Measurements from ENCODE around the gene FGF14.

The FGF14 gene

GRCh38 chr13:101949681-101950080 is 452.2 kb downstream of the FGF14 start:
- no peaks in the 10 kb centered on the region for H4K20me1 ChIP-seq (ENCODE audit: control insufficient read depth, insufficient read depth, low read depth, low read length)
- no peaks in the 10 kb centered on the region for H3K79me2 ChIP-seq (ENCODE audit: control insufficient read depth, low read length)
- no peaks in the 10 kb centered on the region for H3K9me3 ChIP-seq (ENCODE audit: control insufficient read depth, insufficient read depth, low read length)
- no peaks in the 10 kb centered on the region for H3K27me3 ChIP-seq (ENCODE audit: control insufficient read depth, low read length)
- H3K27ac ChIP-seq (ENCODE audit: low read depth, low read length), result no peak overlapping the region
- H3K4me2 ChIP-seq (ENCODE audit: low read length), result no peak overlapping the region
- H3K36me3 ChIP-seq (ENCODE audit: control insufficient read depth, low read length), result no peaks in the 10 kb centered on the region
- H3K9me2 ChIP-seq (replicated peaks; ENCODE audit: control insufficient read depth, low read length), result no peaks in the 10 kb centered on the region
- no peak overlapping the region for H3K4me3 ChIP-seq (ENCODE audit: low read length)
- H3K4me1 ChIP-seq (ENCODE audit: control insufficient read depth, low read length), result peaks cover 10% of the 10 kb centered on the region
- TF ChIP-seq EZH2phosphoT487 (IDR thresholded peaks at IDR 0.05; ENCODE audit: borderline replicate concordance, low read length) (no peak), CTCF (IDR thresholded peaks at IDR 0.05; ENCODE audit: low read depth, low read length, poor library complexity, severe bottlenecking) (no peak)
- no peaks in the 10 kb centered on the region for H3F3A ChIP-seq (ENCODE audit: control insufficient read depth, insufficient read depth)

- H3K79me2 ChIP-seq (ENCODE audit: control insufficient read depth, low read length), result no peaks in the 10 kb centered on the region
- TF ChIP-seq CTCF (IDR thresholded peaks at IDR 0.05; ENCODE audit: low read depth, low read length, poor library complexity, severe bottlenecking) (no peak), EZH2phosphoT487 (IDR thresholded peaks at IDR 0.05; ENCODE audit: borderline replicate concordance, low read length) (no peak)
- no peaks in the 10 kb centered on the region for H3K9me2 ChIP-seq (replicated peaks; ENCODE audit: control insufficient read depth, low read length)
- no peaks in the 10 kb centered on the region for H3K9me3 ChIP-seq (ENCODE audit: control insufficient read depth, insufficient read depth, low read length)
- no peaks in the 10 kb centered on the region for H3K27me3 ChIP-seq (ENCODE audit: control insufficient read depth, low read length)
- no peaks in the 10 kb centered on the region for H3K36me3 ChIP-seq (ENCODE audit: control insufficient read depth, low read length)
- no peaks in the 10 kb centered on the region for H4K20me1 ChIP-seq (ENCODE audit: control insufficient read depth, insufficient read depth, low read depth, low read length)
- peaks cover 10% of the 10 kb centered on the region for H3K4me1 ChIP-seq (ENCODE audit: control insufficient read depth, low read length)
- H3F3A ChIP-seq (ENCODE audit: control insufficient read depth, insufficient read depth), result no peaks in the 10 kb centered on the region
- H3K4me2 ChIP-seq (ENCODE audit: low read length), result no peak overlapping the region
- H3K27ac ChIP-seq (ENCODE audit: low read depth, low read length), result no peak overlapping the region
- H3K4me3 ChIP-seq (ENCODE audit: low read length), result no peak overlapping the region
Measured at GRCh38 chr13:101946401-101946800, 455.4 kb downstream of the FGF14 start.

- no peak overlapping the region for H3K4me3 ChIP-seq (ENCODE audit: low read length)
- no peaks in the 10 kb centered on the region for H4K20me1 ChIP-seq (ENCODE audit: control insufficient read depth, insufficient read depth, low read depth, low read length)
- TF ChIP-seq CTCF (IDR thresholded peaks at IDR 0.05; ENCODE audit: low read depth, low read length, poor library complexity, severe bottlenecking), result no peak
- no peak for TF ChIP-seq EZH2phosphoT487 (IDR thresholded peaks at IDR 0.05; ENCODE audit: borderline replicate concordance, low read length)
- H3K9me2 ChIP-seq (replicated peaks; ENCODE audit: control insufficient read depth, low read length), result no peaks in the 10 kb centered on the region
- no peak overlapping the region for H3K27ac ChIP-seq (ENCODE audit: low read depth, low read length)
- no peaks in the 10 kb centered on the region for H3K27me3 ChIP-seq (ENCODE audit: control insufficient read depth, low read length)
- no peak overlapping the region for H3K4me2 ChIP-seq (ENCODE audit: low read length)
- no peaks in the 10 kb centered on the region for H3F3A ChIP-seq (ENCODE audit: control insufficient read depth, insufficient read depth)
- no peaks in the 10 kb centered on the region for H3K36me3 ChIP-seq (ENCODE audit: control insufficient read depth, low read length)
- no peaks in the 10 kb centered on the region for H3K79me2 ChIP-seq (ENCODE audit: control insufficient read depth, low read length)
- H3K4me1 ChIP-seq (ENCODE audit: control insufficient read depth, low read length), result peaks cover 9% of the 10 kb centered on the region
- H3K9me3 ChIP-seq (ENCODE audit: control insufficient read depth, insufficient read depth, low read length), result no peaks in the 10 kb centered on the region
Measured at GRCh38 chr13:101945435-101945834, 456.4 kb downstream of the FGF14 start.

GRCh38 chr13:101944521-101944920 is 457.3 kb downstream of the FGF14 start:
- no peaks in the 10 kb centered on the region; the same call in 1 of the 2 replicates for H3K4me1 ChIP-seq (ENCODE audit: control insufficient read depth, low read length)
- no peak overlapping the region for H3K4me2 ChIP-seq (ENCODE audit: low read length)
- no peaks in the 10 kb centered on the region for H3K27me3 ChIP-seq (ENCODE audit: control insufficient read depth, low read length)
- no peaks in the 10 kb centered on the region for H3K36me3 ChIP-seq (ENCODE audit: control insufficient read depth, low read length)
- no peak overlapping the region for H3K27ac ChIP-seq (ENCODE audit: low read depth, low read length)
- no peaks in the 10 kb centered on the region for H3K9me3 ChIP-seq (ENCODE audit: control insufficient read depth, insufficient read depth, low read length)
- no peaks in the 10 kb centered on the region for H3K9me2 ChIP-seq (replicated peaks; ENCODE audit: control insufficient read depth, low read length)
- H3K4me3 ChIP-seq (ENCODE audit: low read length), result no peak overlapping the region
- no peaks in the 10 kb centered on the region for H4K20me1 ChIP-seq (ENCODE audit: control insufficient read depth, insufficient read depth, low read depth, low read length)
- H3F3A ChIP-seq (ENCODE audit: control insufficient read depth, insufficient read depth), result no peaks in the 10 kb centered on the region
- no peak for TF ChIP-seq CTCF (IDR thresholded peaks at IDR 0.05; ENCODE audit: low read depth, low read length, poor library complexity, severe bottlenecking)
- no peak for TF ChIP-seq EZH2phosphoT487 (IDR thresholded peaks at IDR 0.05; ENCODE audit: borderline replicate concordance, low read length)
- H3K79me2 ChIP-seq (ENCODE audit: control insufficient read depth, low read length), result no peaks in the 10 kb centered on the region

Measured in DOHH2 (cell line).